Fibroblast of lung (primary cell): ENCODE data around the gene CACNG7. TPM values are rescaled to one million over a fixed set of nuclear protein-coding genes. Genes with fewer than 3 reads are reported as not detected.
A peak's percentile ranks its signal among the peaks of the same experiment; 100 is the strongest.
"Not testable (repeated sequence)": the region's sequence is repeated elsewhere in the genome, so short reads cannot be mapped to it uniquely, and the experiment has no call there.

Source experiments
- DNase-seq, 2 donors: peaks; one replicate each; pipeline versions ENCODE4 v3.0.0 to v3.0.0-alpha.2; 2010; ENCODE audit warnings: low read depth in 2 of 2
- H2AFZ ChIP-seq: 2 replicates; pipeline ENCODE4 v1.5.1; 2012; ENCODE audit warnings: low read length, control low read depth, inconsistent platforms
- H3K27ac ChIP-seq: 2 replicates; pipeline ENCODE4 v1.5.1; 2011; ENCODE audit warnings: low read length, control low read depth; ENCODE audit not compliant: insufficient read depth
- H3K27me3 ChIP-seq: 2 replicates; pipeline ENCODE4 v1.5.1; 2011; ENCODE audit warnings: mild to moderate bottlenecking, low read length; ENCODE audit not compliant: control insufficient read depth, insufficient read depth
- H3K36me3 ChIP-seq: 2 replicates; pipeline ENCODE4 v1.5.1; 2011; ENCODE audit warnings: low read length; ENCODE audit not compliant: control insufficient read depth, insufficient read depth
- H3K4me1 ChIP-seq: 2 replicates; pipeline ENCODE4 v1.5.1; 2011; ENCODE audit warnings: low read length; ENCODE audit not compliant: control insufficient read depth, insufficient read depth; ENCODE audit errors: extremely low read depth
- H3K4me2 ChIP-seq: 2 replicates; pipeline ENCODE4 v1.5.1; 2011; ENCODE audit warnings: low read length, control low read depth; ENCODE audit not compliant: insufficient read depth; ENCODE audit errors: extremely low read depth
- H3K4me3 ChIP-seq, 4 experiments: fragments of 200-600 bp in 1 of 4; sonication (generic) in 1 of 4; replicated peaks in 1 of 4; 2 replicates each; pipeline ENCODE4 v1.5.1; 2011 to 2016; ENCODE audit warnings: low read length in 4 of 4, low read depth in 3 of 4, mild to moderate bottlenecking in 3 of 4, control low read depth in 2 of 4, inconsistent platforms in 1 of 4, mixed read lengths in 1 of 4; ENCODE audit not compliant: insufficient read depth in 1 of 4; ENCODE audit errors: control extremely low read depth in 1 of 4
- H3K79me2 ChIP-seq: 2 replicates; pipeline ENCODE4 v1.5.1; 2012; ENCODE audit warnings: mild to moderate bottlenecking, low read length, inconsistent platforms; ENCODE audit not compliant: control insufficient read depth, insufficient read depth
- H3K9ac ChIP-seq: 2 replicates; pipeline ENCODE4 v1.5.1; 2011; ENCODE audit warnings: mild to moderate bottlenecking, low read length, control low read depth; ENCODE audit not compliant: insufficient read depth
- H3K9me3 ChIP-seq: 2 replicates; pipeline ENCODE4 v1.5.1; 2012; ENCODE audit warnings: low read depth, low read length; ENCODE audit not compliant: control insufficient read depth, insufficient read depth
- H4K20me1 ChIP-seq: 2 replicates; pipeline ENCODE4 v1.5.1; 2011; ENCODE audit warnings: low read length; ENCODE audit not compliant: control insufficient read depth, insufficient read depth; ENCODE audit errors: extremely low read depth
- EZH2 ChIP-seq: IDR thresholded peaks from 2 replicates; pipeline ENCODE4 v1.5.1; 2012; ENCODE audit warnings: low read length, control low read depth, mild to moderate bottlenecking; ENCODE audit errors: missing control alignments
- polyA plus RNA-seq, 2 donors: library from polyadenylated mRNA; depleted of rRNA in 1 of 2; stranded (reverse) in 1 of 2; unstranded in 1 of 2; fragments of >200 nt; gene quantifications; 2 replicates each; pipeline ENCODE4 v1.2.1, GENCODE V29; 2011 to 2012; ENCODE audit warnings: missing spikeins in 1 of 2
- total RNA-seq: library from RNA; depleted of rRNA; stranded (reverse); fragments of >200 nt; gene quantifications from 2 replicates; pipeline ENCODE4 v1.2.1, GENCODE V29; 2014
- TF ChIP-seq, protein P1 (sequence below), 2 donors: IDR thresholded peaks in 1 of 2; conservative IDR thresholded peaks in 1 of 2; 1 replicate in 1 of 2; 2 replicates in 1 of 2; pipeline ENCODE4 v1.5.1; 2011 to 2012; ENCODE audit warnings: low read length in 2 of 2, control low read depth in 1 of 2, inconsistent platforms in 1 of 2, low read depth in 1 of 2, mild to moderate bottlenecking in 1 of 2

The CACNG7 gene
- total and polyA plus RNA-seq, 2 donors (not counting 1 experiment from before 2014, with no cell fraction given), result 0.17 to 0.68 TPM

DNA sequence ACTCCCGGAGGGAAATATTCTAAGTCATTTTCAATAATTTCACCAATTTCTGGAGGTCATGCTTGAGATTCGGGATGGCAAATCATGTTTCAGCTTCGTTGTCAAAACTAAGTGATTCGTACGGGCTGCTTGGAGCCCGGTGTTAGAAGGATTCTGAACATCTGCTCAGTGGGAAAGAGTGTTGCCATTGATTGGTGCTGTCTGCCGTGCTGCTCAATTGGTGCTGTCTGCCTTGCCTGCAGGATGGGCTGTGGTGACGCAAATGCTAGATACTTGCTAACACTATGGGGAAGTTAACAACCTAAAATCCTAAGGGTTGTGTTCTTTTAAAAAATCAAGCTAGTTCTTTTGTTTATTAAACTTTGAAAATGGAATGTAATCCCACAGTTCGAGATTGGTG, 36.4 kb downstream of the CACNG7 start:
- DNase-seq, result peak in 1 of 2 donors; percentile 20
- Histone ChIP-seq H3K4me3 (no peak overlapping the region), H4K20me1 (no peaks in the 10 kb centered on the region), H3K79me2 (no peaks in the 10 kb centered on the region), H3K27me3 (peaks cover 5% of the 10 kb centered on the region), H3K36me3 (no peaks in the 10 kb centered on the region), H3K4me1 (no peaks in the 10 kb centered on the region), H3K9me3 (no peaks in the 10 kb centered on the region), H3K9ac (no peak overlapping the region), H3K4me2 (no peak overlapping the region), H3K27ac (no peak overlapping the region), H2AFZ (no peak overlapping the region)
- no peak for TF ChIP-seq EZH2
- TF ChIP-seq, protein P1, sequence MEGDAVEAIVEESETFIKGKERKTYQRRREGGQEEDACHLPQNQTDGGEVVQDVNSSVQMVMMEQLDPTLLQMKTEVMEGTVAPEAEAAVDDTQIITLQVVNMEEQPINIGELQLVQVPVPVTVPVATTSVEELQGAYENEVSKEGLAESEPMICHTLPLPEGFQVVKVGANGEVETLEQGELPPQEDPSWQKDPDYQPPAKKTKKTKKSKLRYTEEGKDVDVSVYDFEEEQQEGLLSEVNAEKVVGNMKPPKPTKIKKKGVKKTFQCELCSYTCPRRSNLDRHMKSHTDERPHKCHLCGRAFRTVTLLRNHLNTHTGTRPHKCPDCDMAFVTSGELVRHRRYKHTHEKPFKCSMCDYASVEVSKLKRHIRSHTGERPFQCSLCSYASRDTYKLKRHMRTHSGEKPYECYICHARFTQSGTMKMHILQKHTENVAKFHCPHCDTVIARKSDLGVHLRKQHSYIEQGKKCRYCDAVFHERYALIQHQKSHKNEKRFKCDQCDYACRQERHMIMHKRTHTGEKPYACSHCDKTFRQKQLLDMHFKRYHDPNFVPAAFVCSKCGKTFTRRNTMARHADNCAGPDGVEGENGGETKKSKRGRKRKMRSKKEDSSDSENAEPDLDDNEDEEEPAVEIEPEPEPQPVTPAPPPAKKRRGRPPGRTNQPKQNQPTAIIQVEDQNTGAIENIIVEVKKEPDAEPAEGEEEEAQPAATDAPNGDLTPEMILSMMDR (conservative IDR thresholded peaks at IDR 0.05 in 1 of 2, IDR thresholded peaks at IDR 0.05 in 1 of 2; ENCODE audit: low read depth in 1 of 2, low read length in 2 of 2), result no peak

DNA sequence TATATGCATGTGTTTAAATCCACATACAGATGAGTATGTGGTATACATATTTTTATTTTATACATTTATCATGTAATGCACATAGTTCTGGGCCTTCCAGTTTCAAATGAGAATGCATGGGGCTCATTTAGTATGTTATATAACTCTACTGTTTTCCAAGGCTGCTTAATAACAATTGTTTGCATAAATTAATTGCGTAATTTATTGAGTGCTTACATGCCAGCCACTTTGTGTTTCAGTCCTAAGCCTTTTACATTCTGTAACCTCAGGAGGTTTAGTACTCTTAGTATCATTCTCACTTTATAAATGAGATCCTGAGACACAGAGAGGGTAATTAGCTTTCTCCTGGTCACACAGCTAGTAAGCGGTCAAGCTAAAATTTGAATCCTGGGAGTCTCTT, 36.9 kb downstream of the CACNG7 start:
- Histone ChIP-seq H3K36me3 (no peaks in the 10 kb centered on the region), H3K4me1 (no peaks in the 10 kb centered on the region), H3K9ac (no peak overlapping the region), H2AFZ (no peak overlapping the region), H3K4me3 (no peak overlapping the region), H3K4me2 (no peak overlapping the region), H3K27me3 (peaks cover 5% of the 10 kb centered on the region), H3K79me2 (no peaks in the 10 kb centered on the region), H3K27ac (no peak overlapping the region), H4K20me1 (no peaks in the 10 kb centered on the region), H3K9me3 (no peaks in the 10 kb centered on the region)
- TF ChIP-seq, protein P1 (conservative IDR thresholded peaks at IDR 0.05 in 1 of 2, IDR thresholded peaks at IDR 0.05 in 1 of 2; ENCODE audit: low read depth in 1 of 2, low read length in 2 of 2), result no peak
- no peak for TF ChIP-seq EZH2
- no peak for DNase-seq

DNA sequence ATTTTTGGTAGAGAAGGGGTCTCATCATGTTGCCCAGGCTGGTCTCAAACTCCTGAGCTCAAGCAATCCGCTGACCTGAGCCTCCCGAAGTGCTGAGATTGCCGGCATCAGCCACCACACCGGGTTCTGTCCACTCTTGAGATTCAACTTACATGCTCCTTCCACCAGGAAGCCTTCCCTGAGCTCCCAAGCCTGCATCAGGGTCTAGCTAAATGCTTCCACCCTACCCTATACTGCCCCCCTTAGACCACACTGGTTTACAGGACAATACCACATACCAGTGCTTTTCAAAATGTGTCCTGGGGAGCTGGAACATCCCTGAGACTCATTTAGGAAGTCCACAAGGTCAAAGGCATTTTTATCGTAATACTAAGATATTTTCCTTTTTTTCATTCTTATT, 38.5 kb downstream of the CACNG7 start:
- H3K9ac ChIP-seq, result no peak overlapping the region
- H3K4me1 ChIP-seq, result no peaks in the 10 kb centered on the region
- H3K4me2 ChIP-seq, result no peak overlapping the region
- H3K9me3 ChIP-seq, result no peaks in the 10 kb centered on the region
- H3K4me3 ChIP-seq, result no peak overlapping the region
- H3K27ac ChIP-seq, result no peak overlapping the region
- no peaks in the 10 kb centered on the region for H3K27me3 ChIP-seq
- H4K20me1 ChIP-seq, result no peaks in the 10 kb centered on the region
- no peaks in the 10 kb centered on the region for H3K36me3 ChIP-seq
- no peak for TF ChIP-seq EZH2
- TF ChIP-seq, protein P1 (conservative IDR thresholded peaks at IDR 0.05 in 1 of 2, IDR thresholded peaks at IDR 0.05 in 1 of 2; ENCODE audit: low read depth in 1 of 2, low read length in 2 of 2), result peak in 1 of 2 donors; percentile 2
- DNase-seq, result no peak
- no peak overlapping the region for H2AFZ ChIP-seq
- no peaks in the 10 kb centered on the region for H3K79me2 ChIP-seq

DNA sequence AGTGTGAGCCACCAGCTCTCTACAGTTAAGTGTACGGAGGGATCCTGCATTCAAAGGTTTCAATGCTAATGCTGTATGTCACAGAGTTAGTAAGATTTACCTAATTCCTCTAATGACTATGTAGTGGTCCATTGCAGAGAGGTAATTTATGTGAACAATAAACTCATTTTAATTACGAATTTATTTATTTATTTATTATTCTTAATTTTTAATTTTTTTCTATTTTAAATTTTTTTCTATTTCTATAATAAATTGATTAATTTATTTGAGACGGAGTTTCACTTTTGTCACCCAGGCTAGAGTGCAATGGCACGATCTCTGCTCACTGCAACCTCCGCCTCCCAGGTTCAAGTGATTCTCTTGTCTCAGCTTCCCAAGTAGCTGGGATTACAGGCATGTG, 39.5 kb downstream of the CACNG7 start:
- H3K9ac ChIP-seq, H3K9me3 ChIP-seq, H4K20me1 ChIP-seq, H3K4me1 ChIP-seq, H3K4me3 ChIP-seq, H3K79me2 ChIP-seq, DNase-seq, H3K27me3 ChIP-seq, H3K36me3 ChIP-seq, H2AFZ ChIP-seq, H3K27ac ChIP-seq, H3K4me2 ChIP-seq: not testable (repeated sequence)
